Heart right ventricle (tissue), 16 donors: Measurements from ENCODE around the gene SFMBT2. TPM values are rescaled to one million over a fixed set of nuclear protein-coding genes. Genes with fewer than 3 reads are reported as not detected.

Source experiments
- ATAC-seq, 8 donors: fragments of 200-7000 bp; cut with Tn5 transposase; one replicate each; pipeline ENCODE4 v1.9.1; 2020; ENCODE audit warnings: mild to moderate bottlenecking in 8 of 8, moderate library complexity in 8 of 8, moderate number of reproducible peaks in 1 of 8
- DNase-seq, 2 donors: peaks; one replicate each; pipeline ENCODE4 v3.0.0-alpha.2; 2020
- H3K27ac ChIP-seq, 10 donors: fragments of 200-600 bp; sonication (generic) in 2 of 10; one replicate each; pipeline versions ENCODE4 v1.5.0 to v1.8.0; 2020 to 2022; ENCODE audit warnings: mild to moderate bottlenecking in 3 of 10
- H3K27me3 ChIP-seq, 7 donors: fragments of 200-600 bp; one replicate each; pipeline ENCODE4 v1.8.0; 2021 to 2022; ENCODE audit warnings: mild to moderate bottlenecking in 2 of 7
- H3K36me3 ChIP-seq, 9 donors: fragments of 200-600 bp; sonication (generic) in 1 of 9; one replicate each; pipeline versions ENCODE4 v1.5.0 to v1.8.0; 2020 to 2022; ENCODE audit warnings: mild to moderate bottlenecking in 2 of 9
- H3K4me1 ChIP-seq, 9 donors: fragments of 200-600 bp; sonication (generic) in 1 of 9; one replicate each; pipeline versions ENCODE4 v1.5.0 to v1.8.0; 2020 to 2022; ENCODE audit warnings: mild to moderate bottlenecking in 4 of 9
- H3K4me3 ChIP-seq, 10 donors: fragments of 200-600 bp; sonication (generic) in 2 of 10; one replicate each; pipeline versions ENCODE4 v1.5.0 to v1.8.0; 2020 to 2022; ENCODE audit warnings: mild to moderate bottlenecking in 7 of 10, moderate library complexity in 2 of 10
- H3K9me3 ChIP-seq, 11 donors: fragments of 200-600 bp in 10 of 11; sonication (generic) in 2 of 11; one replicate each; pipeline versions ENCODE4 v1.5.0 to v1.8.0; 2013 to 2022; ENCODE audit warnings: mild to moderate bottlenecking in 2 of 11, control low read depth in 1 of 11, moderate library complexity in 1 of 11
- CTCF ChIP-seq, 9 donors: fragments of 200-600 bp; sonication (generic) in 2 of 9; IDR thresholded peaks; one replicate each; pipeline versions ENCODE4 v1.5.0 to v1.8.0; 2021 to 2022; ENCODE audit warnings: antibody characterized with exemption in 9 of 9, mild to moderate bottlenecking in 5 of 9, moderate library complexity in 1 of 9
- WGBS, 2 donors: extraction: QIAGEN DNeasy Blood & Tissue Kit; methylation state at CpG; one replicate each; pipeline ENCODE4 v1.1.7; 2013; ENCODE audit warnings: inconsistent platforms in 1 of 2; 5-methylcytosine and 5-hydroxymethylcytosine counted together
- intact Hi-C, 10 donors: fragments of 100-400 bp; cut with DNase I; formaldehyde crosslinking; loops; one replicate each; pipeline versions ENCODE4 v1.11.1 to v1.14.2; 2022
- polyA plus RNA-seq, 2 donors: library from polyadenylated mRNA; stranded (reverse); fragments of 200-250 nt; gene quantifications; one replicate each; pipeline ENCODE4 v1.2.3, GENCODE V29; 2013
- total RNA-seq, 10 donors: library from RNA; stranded (reverse); fragmentation: NEBNext Ultra II Directional in 3 of 10; extraction: Animal tissue kit (Norgen Biotek cat#: 25700) in 3 of 10; gene quantifications; one replicate each; pipeline versions ENCODE4 v1.2.1 to v1.2.4, GENCODE V29; 2021 to 2023
- donor health status: Arrhythmogenic right ventricular cardiomyopathy.
- donor health status: ischemic (EF 13 %, LVEDD 7.1; RV severe dilation, severe dysfunction).
- donor health status: healthy with polysubstance abuse.
- donor health status: DM: no; HTN: yes; CAD: no.
- donor health status: DM: no; HTN: no; CAD: no.
- donor health status: ischemic (EF 25% LVEDD 6.9; RV normal size, moderate dysfunction).
- donor health status: ischemic (EF 25% LVEDD 5.7; RV mildly dilated, moderate dysfunction).
- donor health status: healthy.
- donor health status: DM: yes; HTN: yes; CAD: no.
- donor health status: Ischemic cardiomyopathy.
- donor health status: ischemic (EF 35%, LVEDD 5.7; RV mildly dilated, moderate dysfunction).
- donor health status: nonischemic (EF 11% LVEDD 7.7; RV severe dilation, severe dysfunction).
- donor health status: DM: yes; HTN: yes; CAD: no.
- donor health status: PGD.
- donor health status: ischemic (EF 29% LVEDD 5.4; RV normal size, mild dysfunction).
- donor health status: nonischemic (EF 23%, LVEDD 6.1; RV moderate dilation, normal function).

The SFMBT2 gene
- total and polyA plus RNA-seq, 12 donors = 4.1 to 14.2 (median 10.0) TPM

GRCh38 chr10:7123774-7124173 is 287.1 kb downstream of the SFMBT2 start:
- ATAC-seq (no peak), DNase-seq (no peak)
- intact Hi-C loops = loop anchor here in 7 of 10 donors (5.0 to 10.0 kb wide), 4 partner anchors 121 to 294 kb away; partner anchors contain the start of gene SFMBT2 (in 2 of the 7)
- no peak for TF ChIP-seq CTCF (IDR thresholded peaks at IDR 0.05)
- Histone ChIP-seq H3K27me3 (peaks cover 0 to 15% (median 0%) of the 10 kb centered on the region in 7 donors), H3K27ac (no peak overlapping the region), H3K36me3 (no peaks in the 10 kb centered on the region), H3K9me3 (peaks cover 0 to 3% (median 0%) of the 10 kb centered on the region in 11 donors), H3K4me1 (no peaks in the 10 kb centered on the region), H3K4me3 (no peak overlapping the region)
- 70 to 78% methylated on average over 6 of the region's 6 CpGs for WGBS, 2 donors

GRCh38 chr10:7122561-7122960 is 288.3 kb downstream of the SFMBT2 start:
- H3K27ac ChIP-seq = no peak overlapping the region
- H3K36me3 ChIP-seq = no peaks in the 10 kb centered on the region
- DNase-seq = no peak
- peaks cover 0 to 15% (median 0%) of the 10 kb centered on the region in 7 donors for H3K27me3 ChIP-seq
- H3K4me1 ChIP-seq = no peaks in the 10 kb centered on the region
- H3K9me3 ChIP-seq = no peaks in the 10 kb centered on the region
- no peak for ATAC-seq
- H3K4me3 ChIP-seq = no peak overlapping the region
- no peak for TF ChIP-seq CTCF (IDR thresholded peaks at IDR 0.05)
- 83 to 84% methylated on average over 3 of the region's 3 CpGs for WGBS, 2 donors
- intact Hi-C loops = loop anchor here in 7 of 10 donors (5.0 to 10.0 kb wide), 4 partner anchors 122 to 295 kb away; partner anchors contain the start of gene SFMBT2 (in 2 of the 7)

GRCh38 chr10:7121154-7121797 is 289.6 kb downstream of the SFMBT2 start:
- intact Hi-C loops = loop anchor here in 8 of 10 donors (2.0 to 10.0 kb wide), 5 partner anchors 124 to 296 kb away; partner anchors contain the start of gene SFMBT2 (in 2 of the 8)
- ATAC-seq = peak in 7 of 8 donors; percentile 49 to 78 (median 69)

More at GRCh38 chr10:7121154-7121797, 289.6 kb downstream of the SFMBT2 start:
- no peaks in the 10 kb centered on the region for H3K9me3 ChIP-seq
- H3K4me1 ChIP-seq = no peaks in the 10 kb centered on the region
- peak; percentile 49 to 56 for DNase-seq
- H3K27ac ChIP-seq = no peak overlapping the region
- peak; percentile 51 to 84 (median 72) for TF ChIP-seq CTCF (IDR thresholded peaks at IDR 0.05)
- H3K36me3 ChIP-seq = no peaks in the 10 kb centered on the region
- no peak overlapping the region for H3K4me3 ChIP-seq
- H3K27me3 ChIP-seq = peaks cover 0 to 21% (median 0%) of the 10 kb centered on the region in 7 donors
- WGBS, 2 donors = 29% methylated on average over 10 of the region's 10 CpGs
